Right lobe of liver (tissue), 4 donors: ENCODE measurements around the gene LELP1.

Experiments used
- CTCF ChIP-seq, 4 donors: fragments of 200-600 bp in 3 of 4; fragments of 450-650 bp in 1 of 4; IDR thresholded peaks; one replicate each; pipeline versions ENCODE4 v1.5.1 to v1.8.0; 2016 to 2022; ENCODE audit warnings: antibody characterized with exemption in 4 of 4, mild to moderate bottlenecking in 2 of 4
- POLR2A ChIP-seq: fragments of 450-650 bp; IDR thresholded peaks from one replicate; pipeline ENCODE4 v1.6.1; 2017; ENCODE audit warnings: antibody characterized with exemption, mild to moderate bottlenecking
- donor health status: DM: no; HTN: no; CAD: no.
- donor health status: DM: no; HTN: no; CAD: no.
- donor health status: DM: no; HTN: yes; CAD: no.

GRCh38 chr1:153253076-153253475, 49.8 kb downstream of the LELP1 start:
- TF ChIP-seq POLR2A (no peak), CTCF (IDR thresholded peaks at IDR 0.05) (no peak)
